GM12878 (cell line): ENCODE results near the gene BSN. TPM values are rescaled to one million over a fixed set of nuclear protein-coding genes. Genes with fewer than 3 reads are reported as not detected.

Experiments
- ATAC-seq: fragments of 200-7000 bp; cut with Tn5 transposase; 3 replicates; pipeline ENCODE4 v1.9.1; 2020; ENCODE audit warnings: mild to moderate bottlenecking, moderate library complexity
- BruUV-seq: library from RNA; stranded (reverse); fragments of 400-500 nt; replicated peaks from 2 replicates; lab custom pipeline; 2021; lab: Mats Ljungman, UMichigan
- CTCF ChIA-PET: fragments of 300-600 bp; sonication (Branson Sonifier 250); formaldehyde crosslinking; extraction: SDS; loops from one replicate; lab custom pipeline; 2021; ENCODE audit warnings: inconsistent platforms; lab: Yijun Ruan, JAX
- POLR2A ChIA-PET: fragments of 350-600 bp; formaldehyde crosslinking; extraction: SDS; loops from one replicate; lab custom pipeline; 2021; ENCODE audit warnings: inconsistent platforms; lab: Charles Lee
- RAD21 ChIA-PET: fragments of 300-600 bp; sonication (Branson Sonifier 250); formaldehyde crosslinking; loops from one replicate; lab custom pipeline; 2023; ENCODE audit warnings: antibody characterized with exemption; ENCODE audit not compliant: unreplicated experiment; lab: Charles Lee
- SMC1A ChIA-PET: fragments of 300-600 bp; sonication (Branson Sonifier 250); formaldehyde crosslinking; loops from one replicate; lab custom pipeline; 2023; ENCODE audit not compliant: unreplicated experiment, uncharacterized antibody; lab: Charles Lee
- DNase-seq: peaks from one replicate; pipeline ENCODE4 v3.0.0-alpha.2; 2011; ENCODE audit warnings: low read depth, low spot score
- FAIRE-seq: peaks from 3 replicates; lab custom pipeline; 2011; peaks lifted over from hg19 to GRCh38; lab: Jason Lieb, UNC
- H2AFZ ChIP-seq: 2 replicates; pipeline ENCODE4 v1.6.0; 2011; ENCODE audit warnings: low read depth, low read length, control low read depth; ENCODE audit not compliant: control insufficient read depth
- H3K27ac ChIP-seq: 2 replicates; pipeline ENCODE4 v1.5.1; 2011; ENCODE audit warnings: control low read depth; ENCODE audit not compliant: control insufficient read depth, insufficient read depth
- H3K27me3 ChIP-seq, 2 experiments: replicated peaks in 1 of 2; 2 replicates each; pipeline versions ENCODE4 v1.6.0 to v1.6.1; 2011; ENCODE audit warnings: low read length in 1 of 2; ENCODE audit not compliant: control insufficient read depth in 2 of 2, insufficient read depth in 2 of 2
- H3K36me3 ChIP-seq, 2 experiments: 2 replicates each; pipeline ENCODE4 v1.5.1; 2011; ENCODE audit warnings: low read length in 1 of 2; ENCODE audit not compliant: control insufficient read depth in 2 of 2, insufficient read depth in 2 of 2
- H3K4me1 ChIP-seq: 2 replicates; pipeline ENCODE4 v1.6.1; 2011; ENCODE audit warnings: mild to moderate bottlenecking, low read length, moderate library complexity, mixed read lengths; ENCODE audit not compliant: control insufficient read depth, insufficient read depth
- H3K4me2 ChIP-seq: 2 replicates; pipeline ENCODE4 v1.6.0; 2011; ENCODE audit warnings: control low read depth; ENCODE audit not compliant: control insufficient read depth, insufficient read depth
- H3K4me3 ChIP-seq: fragments of 200-600 bp; sonication (generic); 2 replicates; pipeline ENCODE4 v1.5.1; 2016
- H3K79me2 ChIP-seq: 2 replicates; pipeline ENCODE4 v1.6.0; 2011; ENCODE audit warnings: low read length; ENCODE audit not compliant: control insufficient read depth, insufficient read depth
- H3K9ac ChIP-seq: 2 replicates; pipeline ENCODE4 v1.8.0; 2011; ENCODE audit warnings: low read length, control low read depth, mixed read lengths; ENCODE audit not compliant: control insufficient read depth, insufficient read depth
- H3K9me3 ChIP-seq: replicated peaks from 3 replicates; pipeline ENCODE4 v1.5.1; 2011; ENCODE audit warnings: mild to moderate bottlenecking, low read length; ENCODE audit not compliant: control insufficient read depth, insufficient read depth
- H4K20me1 ChIP-seq: 2 replicates; pipeline ENCODE4 v1.6.0; 2011; ENCODE audit not compliant: control insufficient read depth, insufficient read depth
- MYC ChIP-seq: IDR thresholded peaks from 2 replicates; pipeline ENCODE4 v1.6.1; 2011; ENCODE audit warnings: mild to moderate bottlenecking, low read length, moderate library complexity, inconsistent platforms; ENCODE audit not compliant: insufficient read depth, insufficient replicate concordance, insufficient read length, severe bottlenecking
- NRF1 ChIP-seq: conservative IDR thresholded peaks from 2 replicates; pipeline ENCODE4 v1.6.1; 2011; ENCODE audit warnings: mild to moderate bottlenecking, low read depth, low read length, improper control_type of control experiment
- SREBF2 ChIP-seq: IDR thresholded peaks from 2 replicates; pipeline ENCODE4 v1.6.1; 2012; ENCODE audit warnings: mild to moderate bottlenecking, low read length
- WGBS: methylation state at CpG from one replicate; pipeline ENCODE4 v1.1.6; 2016; ENCODE audit warnings: low lambda C conversion rate; ENCODE audit not compliant: insufficient replicate concordance, insufficient coverage; ENCODE audit errors: missing lambda C conversion rate; 5-methylcytosine and 5-hydroxymethylcytosine counted together
- in situ Hi-C: fragments of 300-500 bp; cut with MboI; formaldehyde crosslinking; loops from 9 replicates; pipeline ENCODE4 v1.14.3; 2018; ENCODE audit warnings: mixed read lengths
- intact Hi-C: fragments of 100-400 bp; cut with micrococcal nuclease; formaldehyde crosslinking; loops from one replicate; pipeline ENCODE4 v1.14.2; 2022; ENCODE audit not compliant: unreplicated experiment
- polyA plus RNA-seq, 11 experiments: library from polyadenylated mRNA; depleted of rRNA in 4 of 11; unstranded in 6 of 11; stranded (reverse) in 5 of 11; fragments of >200 nt; fragmentation: Nextera tagmentation in 4 of 11; fragmentation: Illumina TruSeq in 1 of 11; extraction: Ambion mirVana in 4 of 11; extraction: Trizol in 1 of 11; gene quantifications; 1 replicate in 1 of 11; 2 replicates in 10 of 11; pipeline versions ENCODE4 v1.2.1 to v1.2.3, GENCODE V29; 2011 to 2016; ENCODE audit warnings: inconsistent platforms in 2 of 11, missing spikeins in 2 of 11, low read depth in 1 of 11
- total RNA-seq, 4 experiments: library from RNA; depleted of rRNA in 3 of 4; stranded (reverse); fragments of >200 nt in 3 of 4; fragmentation: Illumina TruSeq in 1 of 4; extraction: Trizol in 1 of 4; gene quantifications; 2 replicates each; pipeline versions ENCODE4 v1.2.1 to v1.2.3, GENCODE V29; 2013 to 2021
- TF ChIP-seq, protein P1 (sequence below): fragments of 450-650 bp; formaldehyde crosslinking; IDR thresholded peaks from 2 replicates; pipeline ENCODE4 v1.4.0; 2022; ENCODE audit warnings: mild to moderate bottlenecking, moderate library complexity
- TF ChIP-seq, protein P2 (sequence below): fragments of 450-650 bp; IDR thresholded peaks from 2 replicates; pipeline ENCODE4 v1.6.1; 2014; ENCODE audit warnings: mild to moderate bottlenecking

BSN gene
- total and polyA plus RNA-seq, 10 of the 15 experiments (the other 5 are each of a cell fraction or from before 2014, with no cell fraction given), result under 0.01 to 0.19 (median 0.05) TPM; not detected in 1

DNA sequence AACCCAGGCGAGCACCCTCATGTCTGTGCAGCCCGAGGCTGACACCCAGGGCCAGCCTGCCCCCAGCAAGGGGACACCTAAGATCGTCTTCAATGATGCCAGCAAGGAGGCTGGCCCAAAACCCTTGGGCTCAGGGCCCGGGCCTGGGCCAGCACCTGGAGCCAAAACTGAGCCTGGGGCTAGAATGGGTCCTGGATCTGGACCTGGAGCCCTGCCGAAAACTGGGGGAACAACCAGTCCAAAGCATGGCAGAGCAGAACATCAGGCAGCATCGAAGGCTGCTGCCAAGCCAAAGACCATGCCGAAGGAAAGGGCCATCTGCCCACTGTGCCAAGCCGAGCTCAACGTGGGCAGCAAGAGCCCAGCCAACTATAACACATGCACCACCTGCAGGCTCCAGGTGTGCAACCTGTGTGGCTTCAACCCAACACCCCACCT, 88.5 kb downstream of the BSN start:
- RAD21 ChIA-PET, result no interaction called here
- Histone ChIP-seq H3K36me3 (no peaks in the 10 kb centered on the region), H3K9ac (no peak overlapping the region), H3K4me2 (no peak overlapping the region), H3K27ac (no peak overlapping the region), H3K79me2 (no peaks in the 10 kb centered on the region), H3K9me3 (no peaks in the 10 kb centered on the region), H3K4me3 (no peak overlapping the region), H3K27me3 (no peaks in the 10 kb centered on the region), H3K4me1 (peaks cover under 1% of the 10 kb centered on the region; the same call in 1 of the 2 replicates), H2AFZ (no peak overlapping the region), H4K20me1 (no peaks in the 10 kb centered on the region)
- DNase-seq (no peak), ATAC-seq (no peak), FAIRE-seq (no peak)
- no TSS peak for BruUV-seq
- POLR2A ChIA-PET, result no interaction called here
- TF ChIP-seq, protein P1, sequence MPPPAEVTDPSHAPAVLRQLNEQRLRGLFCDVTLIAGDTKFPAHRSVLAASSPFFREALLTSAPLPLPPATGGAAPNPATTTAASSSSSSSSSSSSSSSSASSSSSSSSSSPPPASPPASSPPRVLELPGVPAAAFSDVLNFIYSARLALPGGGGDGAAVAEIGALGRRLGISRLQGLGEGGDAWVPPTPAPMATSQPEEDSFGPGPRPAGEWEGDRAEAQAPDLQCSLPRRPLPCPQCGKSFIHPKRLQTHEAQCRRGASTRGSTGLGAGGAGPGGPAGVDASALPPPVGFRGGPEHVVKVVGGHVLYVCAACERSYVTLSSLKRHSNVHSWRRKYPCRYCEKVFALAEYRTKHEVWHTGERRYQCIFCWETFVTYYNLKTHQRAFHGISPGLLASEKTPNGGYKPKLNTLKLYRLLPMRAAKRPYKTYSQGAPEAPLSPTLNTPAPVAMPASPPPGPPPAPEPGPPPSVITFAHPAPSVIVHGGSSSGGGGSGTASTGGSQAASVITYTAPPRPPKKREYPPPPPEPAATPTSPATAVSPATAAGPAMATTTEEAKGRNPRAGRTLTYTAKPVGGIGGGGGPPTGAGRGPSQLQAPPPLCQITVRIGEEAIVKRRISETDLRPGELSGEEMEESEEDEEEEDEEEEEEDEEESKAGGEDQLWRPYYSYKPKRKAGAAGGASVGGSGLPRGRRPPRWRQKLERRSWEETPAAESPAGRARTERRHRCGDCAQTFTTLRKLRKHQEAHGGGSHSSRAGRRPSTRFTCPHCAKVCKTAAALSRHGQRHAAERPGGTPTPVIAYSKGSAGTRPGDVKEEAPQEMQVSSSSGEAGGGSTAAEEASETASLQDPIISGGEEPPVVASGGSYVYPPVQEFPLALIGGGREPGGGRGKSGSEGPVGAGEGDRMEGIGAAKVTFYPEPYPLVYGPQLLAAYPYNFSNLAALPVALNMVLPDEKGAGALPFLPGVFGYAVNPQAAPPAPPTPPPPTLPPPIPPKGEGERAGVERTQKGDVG (CRISPR knock-in tag), result no peak
- TF ChIP-seq MYC (no peak), NRF1 (no peak), SREBF2 (no peak)
- TF ChIP-seq, protein P2, sequence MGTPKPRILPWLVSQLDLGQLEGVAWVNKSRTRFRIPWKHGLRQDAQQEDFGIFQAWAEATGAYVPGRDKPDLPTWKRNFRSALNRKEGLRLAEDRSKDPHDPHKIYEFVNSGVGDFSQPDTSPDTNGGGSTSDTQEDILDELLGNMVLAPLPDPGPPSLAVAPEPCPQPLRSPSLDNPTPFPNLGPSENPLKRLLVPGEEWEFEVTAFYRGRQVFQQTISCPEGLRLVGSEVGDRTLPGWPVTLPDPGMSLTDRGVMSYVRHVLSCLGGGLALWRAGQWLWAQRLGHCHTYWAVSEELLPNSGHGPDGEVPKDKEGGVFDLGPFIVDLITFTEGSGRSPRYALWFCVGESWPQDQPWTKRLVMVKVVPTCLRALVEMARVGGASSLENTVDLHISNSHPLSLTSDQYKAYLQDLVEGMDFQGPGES, result no peak
- in situ Hi-C loops, result no loop called here
- CTCF ChIA-PET, result no interaction called here
- 17% methylated on average over 7 of the region's 9 CpGs for WGBS
- intact Hi-C loops, result no loop called here
- SMC1A ChIA-PET, result no interaction called here
